GM18517 (cell line): ENCODE measurements around the gene ZNF512B.

Source experiments
- ATAC-seq: cut with Tn5 transposase; IDR thresholded peaks from one replicate; pipeline ENCODE4 v1.9.1; 2021; ENCODE audit warnings: mild to moderate bottlenecking, moderate library complexity; ENCODE audit not compliant: unreplicated experiment

Gene ZNF512B

DNA sequence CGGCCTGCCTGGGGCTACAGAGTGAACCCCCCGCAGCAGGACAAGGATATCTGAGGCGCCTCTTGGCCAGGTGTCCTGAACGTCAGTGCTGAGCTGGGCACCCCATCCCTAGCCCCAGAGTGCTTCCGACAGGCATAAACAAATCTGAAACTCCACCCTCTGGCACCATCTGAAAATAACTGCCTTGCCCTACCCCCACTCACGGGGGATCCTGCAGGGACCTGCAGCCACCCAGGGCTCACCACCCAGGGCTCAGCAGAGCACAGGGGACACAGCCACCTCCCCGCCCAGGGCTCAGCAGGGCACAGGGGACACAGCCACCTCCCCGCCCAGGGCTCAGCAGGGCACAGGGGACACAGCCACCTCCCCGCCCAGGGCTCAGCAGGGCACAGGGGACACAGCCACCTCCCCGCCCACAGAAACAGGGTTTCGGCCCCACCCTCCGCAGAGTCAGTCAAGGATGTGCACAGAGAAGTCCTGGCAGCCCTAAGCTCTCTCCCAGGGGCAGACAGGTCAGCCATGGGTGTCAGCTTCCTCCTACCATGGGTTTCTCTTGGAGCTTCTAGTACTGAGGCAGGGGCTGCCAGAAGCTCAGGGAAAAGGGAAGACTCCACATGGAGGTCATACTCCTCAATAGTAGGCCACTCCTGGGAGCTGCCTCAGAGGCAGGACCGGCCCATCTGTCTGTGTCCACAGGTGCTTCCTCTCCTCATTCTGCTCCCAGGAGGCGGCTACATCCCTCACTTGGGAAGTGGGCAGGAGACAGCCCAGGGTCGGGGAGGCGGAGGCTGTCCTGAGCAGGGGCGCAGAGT lies 18.1 kb downstream of the ZNF512B start:
- ATAC-seq: no peak

DNA sequence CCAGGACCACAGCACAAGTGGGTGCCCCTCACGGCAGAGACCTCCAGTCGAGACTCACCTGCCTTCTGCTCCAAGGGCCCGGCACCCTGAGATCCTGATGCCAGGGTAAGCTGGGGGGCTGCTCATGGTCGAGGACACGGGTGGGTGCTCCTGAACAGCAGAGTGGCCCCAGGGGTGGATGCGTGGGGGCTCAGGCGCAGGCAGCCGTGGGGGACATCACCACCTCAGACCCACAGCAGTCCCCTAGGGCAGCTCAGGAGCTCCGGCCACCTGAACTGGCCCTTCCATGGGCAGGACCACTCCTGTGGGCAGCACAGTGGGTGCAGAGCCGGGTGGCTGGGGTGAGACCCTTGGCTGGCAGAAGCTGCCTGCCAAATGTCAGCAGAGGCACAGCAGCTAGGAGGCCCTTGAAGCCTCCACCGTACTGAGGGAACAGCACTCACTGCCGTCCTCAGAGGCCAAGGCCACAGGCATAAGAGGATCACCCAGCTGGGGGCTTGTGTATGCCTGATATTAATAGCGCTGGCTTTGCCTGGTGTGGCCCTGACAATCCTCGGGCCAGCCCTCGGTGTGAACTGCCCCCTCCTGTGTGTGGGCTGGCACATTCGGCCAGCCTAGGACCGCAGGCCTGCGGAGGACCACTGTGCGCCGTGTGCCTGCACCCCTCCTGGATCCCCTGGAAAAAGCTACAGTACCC lies 18.9 kb downstream of the ZNF512B start:
- ATAC-seq: no peak

DNA sequence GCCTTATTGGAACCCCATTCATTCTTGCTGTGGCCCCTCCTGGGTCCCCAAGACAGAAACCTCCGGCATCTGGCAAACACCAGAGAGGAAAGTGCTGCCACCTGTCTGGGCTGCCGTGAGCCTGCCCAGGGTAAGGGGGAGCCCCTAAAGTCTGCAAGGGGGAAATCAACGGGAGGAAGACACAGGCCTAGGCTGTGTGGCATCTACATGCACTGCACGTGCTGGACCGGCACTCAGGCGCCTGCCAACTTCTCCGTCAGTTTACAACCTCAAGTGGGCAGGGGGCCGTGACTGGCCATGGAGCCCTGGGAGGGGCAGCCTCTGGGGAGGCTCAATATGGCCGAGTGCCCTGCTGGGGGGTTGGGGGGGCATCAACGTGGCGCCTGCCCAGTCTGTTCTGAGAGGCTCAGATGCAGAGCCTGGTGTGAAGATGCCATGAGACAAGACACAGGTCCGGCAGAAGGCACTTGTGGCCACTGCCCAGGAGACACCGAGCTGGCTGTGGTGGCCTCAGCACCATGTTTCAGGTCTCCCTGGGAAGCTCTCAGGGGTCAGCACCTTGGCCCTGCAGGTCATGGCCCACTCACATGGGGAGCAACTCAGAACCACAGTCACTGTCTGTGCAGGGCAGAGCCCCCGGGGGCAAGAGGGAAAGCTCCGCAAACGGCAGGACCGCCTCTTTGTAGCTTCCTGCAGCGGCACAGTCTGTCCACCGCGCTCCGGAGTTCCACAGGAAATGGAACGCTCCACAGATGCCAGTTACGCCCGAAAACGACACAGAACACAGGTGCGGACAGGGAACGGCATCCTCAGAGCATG lies 21.9 kb downstream of the ZNF512B start:
- no peak for ATAC-seq

DNA sequence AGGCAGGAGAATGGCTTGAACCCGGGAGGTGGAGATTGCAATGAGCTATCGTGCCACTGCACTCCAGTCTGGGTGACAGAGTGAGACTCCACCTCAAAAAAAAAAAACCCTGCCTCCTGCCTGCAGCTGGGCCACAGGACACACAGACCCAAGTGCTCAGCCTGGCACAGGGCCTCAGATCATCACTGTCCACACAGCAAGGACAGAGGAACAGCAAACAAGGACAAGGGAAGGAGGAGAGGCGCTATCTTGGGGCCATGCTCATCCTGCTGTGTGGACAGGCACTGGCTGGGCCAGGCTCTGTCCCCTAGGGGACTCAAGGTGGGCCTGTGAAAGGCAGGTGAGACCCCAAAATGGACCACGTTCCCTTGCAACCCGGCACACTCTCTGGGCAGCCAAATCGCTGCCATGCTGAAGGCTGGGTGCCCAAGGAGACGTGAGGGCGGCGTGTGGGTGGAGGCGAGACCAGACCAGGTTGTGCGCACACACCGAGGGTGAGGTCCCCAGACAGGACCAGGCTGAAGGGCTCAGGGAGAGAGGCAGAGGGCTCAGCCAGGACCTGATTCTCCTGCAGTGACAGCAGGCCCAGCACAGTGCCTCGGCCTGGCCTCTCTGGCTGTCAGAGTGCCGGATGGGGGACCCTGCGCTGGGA lies 22.6 kb downstream of the ZNF512B start:
- ATAC-seq: no peak

DNA sequence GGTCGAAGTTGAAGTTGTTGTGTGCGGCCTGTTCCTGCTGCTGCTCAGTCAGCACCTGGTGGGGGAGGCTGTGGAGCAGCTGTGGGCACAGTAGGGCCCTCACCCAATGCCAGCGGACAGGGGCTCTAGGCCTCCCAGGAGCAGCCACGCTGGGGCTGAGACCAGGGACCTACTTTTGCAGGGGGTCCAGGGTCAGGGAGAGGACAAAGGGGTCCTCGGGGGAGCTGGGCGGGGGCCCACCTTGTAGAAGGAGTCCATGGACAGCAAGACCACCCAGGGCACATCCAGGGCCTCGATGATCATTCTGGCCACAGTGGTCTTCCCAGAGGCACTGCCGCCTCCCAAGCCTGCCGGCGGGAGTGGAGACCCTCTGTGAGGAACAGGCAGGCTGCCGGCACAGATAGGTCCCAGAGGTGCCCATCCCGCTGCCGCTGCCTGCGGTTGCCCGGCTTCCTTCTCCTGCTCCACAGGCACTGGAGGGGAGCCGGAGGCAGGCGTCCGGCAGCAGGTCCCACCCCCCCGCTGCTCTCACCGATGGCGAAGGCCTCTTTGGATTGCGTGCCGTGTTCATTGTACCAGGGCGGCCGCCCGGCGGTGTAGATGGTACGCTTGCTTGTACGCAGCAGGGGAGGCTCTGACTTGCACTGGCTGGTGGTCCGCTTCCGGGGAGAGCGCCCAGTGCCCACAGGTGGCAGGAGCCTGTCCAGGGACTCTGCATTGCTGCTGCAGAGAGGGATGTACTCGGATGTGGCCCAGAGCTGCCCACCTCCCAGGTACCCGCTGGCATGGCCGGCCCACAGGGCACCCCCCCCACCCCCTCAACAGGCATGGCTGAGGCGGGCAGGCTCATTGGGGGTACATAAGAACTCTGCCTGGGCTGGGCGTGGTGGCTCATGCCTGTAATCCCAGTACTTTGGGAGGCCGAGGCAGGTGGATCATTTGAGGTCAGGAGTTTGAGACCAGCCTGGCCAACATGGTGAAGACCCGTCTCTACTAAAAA lies 23.5 kb downstream of the ZNF512B start:
- no peak for ATAC-seq

DNA sequence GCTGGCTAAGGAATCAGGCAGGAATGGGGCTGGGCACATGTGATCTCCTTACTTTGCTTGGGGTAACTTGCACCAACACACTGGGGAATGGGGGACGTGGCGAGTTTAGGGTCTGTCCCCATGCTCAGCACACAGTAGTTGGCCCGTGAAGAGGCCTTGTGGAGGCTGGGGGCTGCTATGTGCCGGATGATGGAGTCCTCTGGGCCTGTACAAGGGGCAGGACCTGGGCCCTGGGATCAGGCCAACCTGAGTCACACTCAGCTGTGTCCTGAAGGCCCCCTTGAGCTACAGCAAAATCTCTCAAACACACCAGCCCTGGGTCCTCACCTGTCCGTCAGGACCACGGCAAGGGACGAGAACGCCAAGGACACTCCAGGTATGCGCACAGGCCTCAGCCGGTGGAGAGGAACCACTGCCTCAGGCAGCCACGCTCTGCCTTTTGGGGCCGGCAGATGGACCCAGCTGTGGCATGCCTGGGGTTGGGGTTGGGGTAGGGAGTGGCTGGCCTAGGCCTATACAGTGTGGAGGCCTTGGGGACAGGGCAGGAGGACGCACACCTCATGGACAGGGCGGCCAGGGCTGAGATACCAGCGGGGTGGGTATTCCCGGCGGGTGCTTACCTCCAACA lies 24.6 kb downstream of the ZNF512B start:
- no peak for ATAC-seq

DNA sequence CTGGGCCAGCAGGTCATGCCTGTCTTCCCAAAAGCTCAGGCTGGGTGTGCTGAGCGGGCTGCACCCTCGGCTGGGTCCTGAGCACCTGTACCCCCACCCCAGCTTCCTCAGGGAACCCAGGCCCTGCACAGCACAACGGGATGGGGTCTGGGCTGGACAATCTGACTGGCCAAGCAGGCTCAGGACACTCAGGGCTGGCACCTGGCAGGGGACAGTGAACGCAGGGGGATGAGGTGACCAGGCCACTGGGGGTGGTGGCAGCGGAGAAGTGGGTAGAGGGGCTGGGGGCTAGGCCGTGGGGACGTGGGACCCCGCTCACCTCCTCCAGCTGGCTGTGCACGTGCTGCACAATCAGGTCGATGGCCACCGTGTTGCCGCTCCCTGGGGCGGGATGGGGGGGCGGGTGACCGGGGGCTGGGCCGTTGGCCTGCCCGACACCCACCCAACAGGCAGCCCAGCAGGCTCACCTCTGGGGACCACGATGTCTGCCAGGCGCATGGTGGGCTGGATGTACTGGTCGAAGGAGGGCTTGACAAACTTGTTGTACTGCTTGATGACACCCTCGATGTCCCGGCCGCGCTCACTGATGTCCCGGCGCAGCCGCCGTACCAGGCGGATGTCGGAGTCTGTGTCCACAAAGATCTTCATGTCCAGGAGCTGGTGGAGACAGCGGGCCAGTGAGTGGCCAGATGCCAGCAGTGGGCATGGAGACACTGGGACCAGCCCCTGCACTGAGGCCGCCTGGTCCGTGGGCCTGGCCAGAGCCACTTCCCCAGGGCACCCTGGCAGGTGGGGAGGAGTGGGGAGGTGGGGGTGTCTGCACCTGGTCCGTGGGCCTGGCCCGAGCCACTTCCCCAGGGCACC lies 25.4 kb downstream of the ZNF512B start:
- no peak for ATAC-seq

DNA sequence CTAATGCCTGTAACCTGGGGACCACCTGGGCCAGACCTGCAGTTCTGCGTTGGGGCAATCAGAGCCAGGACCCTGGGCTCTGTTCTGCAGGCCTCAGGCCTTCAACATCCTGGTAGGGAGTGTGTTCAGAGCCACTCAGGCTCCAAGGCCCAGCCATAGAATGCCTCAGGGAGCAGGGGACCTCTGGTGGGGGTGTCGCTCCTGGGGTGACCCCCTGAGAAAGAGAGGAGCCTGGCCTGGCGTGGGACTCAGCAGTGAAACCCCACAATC lies 26.0 kb downstream of the ZNF512B start:
- no peak for ATAC-seq

DNA sequence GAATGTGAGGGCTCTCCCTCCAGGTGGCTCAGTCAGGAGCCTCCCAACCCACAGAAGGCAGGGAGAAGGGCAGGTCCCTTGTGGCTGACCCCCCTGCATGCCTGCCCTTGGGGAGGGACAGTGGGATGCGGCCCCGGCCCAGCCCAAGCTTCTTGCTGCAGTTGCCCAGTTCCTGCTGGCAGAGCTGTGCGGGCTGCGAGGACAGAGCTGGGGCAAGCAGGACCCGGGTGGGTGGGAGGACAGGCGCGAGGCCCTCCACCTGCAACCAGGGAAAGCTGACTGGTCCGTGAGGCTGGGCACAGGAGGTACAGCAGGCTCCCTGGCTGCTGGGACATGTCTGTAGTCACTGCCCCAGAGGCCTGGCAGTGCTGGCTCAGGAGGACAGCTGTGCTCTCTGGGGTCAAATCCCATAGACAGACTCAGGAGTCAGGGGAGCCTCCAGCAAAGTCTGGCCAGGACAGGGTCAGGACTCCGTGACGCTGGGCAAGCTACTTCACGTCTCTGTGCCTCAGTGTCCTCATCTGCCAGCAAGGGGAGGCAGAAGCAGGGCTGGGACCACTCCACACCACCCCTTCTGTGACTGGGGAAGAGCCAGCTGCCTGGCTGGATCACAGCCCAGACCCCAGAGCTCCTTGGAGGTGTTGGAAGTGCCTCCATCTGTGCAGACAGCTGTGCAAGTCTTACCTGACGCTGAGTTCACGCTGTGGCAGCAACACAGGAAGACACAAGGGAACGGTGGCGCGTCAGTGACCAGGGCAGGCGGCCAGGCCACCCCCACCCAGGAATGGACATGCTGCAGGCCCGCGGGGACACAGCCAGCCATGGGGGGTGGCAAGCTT lies 26.5 kb downstream of the ZNF512B start:
- no peak for ATAC-seq

DNA sequence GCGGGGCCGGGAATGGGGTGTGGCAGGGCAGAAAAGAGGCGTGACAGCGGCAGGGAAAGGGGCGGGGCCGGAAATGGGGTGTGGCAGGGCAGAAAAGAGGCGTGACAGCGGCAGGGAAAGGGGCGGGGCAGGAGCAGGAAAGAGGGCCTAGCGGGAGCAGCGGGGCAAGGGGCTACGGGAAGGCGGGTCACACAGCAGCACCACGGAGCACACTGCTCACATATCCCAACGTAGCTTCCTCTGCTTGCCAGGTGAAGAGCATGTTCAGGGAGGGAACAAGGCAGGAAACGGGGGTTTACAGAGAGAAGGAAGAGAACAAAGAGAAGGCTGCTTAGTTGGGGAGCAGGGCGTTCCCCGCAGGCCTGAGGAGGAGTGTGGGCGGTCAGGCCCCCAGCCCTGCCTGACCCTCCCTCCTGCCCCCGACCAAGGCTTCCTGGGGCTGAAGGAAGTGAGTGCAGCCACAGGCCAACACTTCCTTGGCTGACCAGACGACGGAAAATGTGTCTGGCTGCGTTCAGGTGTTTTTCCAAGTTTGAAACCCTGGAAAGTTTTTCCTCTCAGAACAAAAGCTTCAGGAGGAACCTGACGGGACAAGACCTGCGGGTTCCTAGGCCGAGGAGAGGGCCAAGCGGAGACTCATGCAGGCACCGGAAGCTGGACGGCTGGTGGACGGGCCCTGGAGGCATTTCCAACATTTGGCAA lies 27.3 kb downstream of the ZNF512B start:
- no peak for ATAC-seq

DNA sequence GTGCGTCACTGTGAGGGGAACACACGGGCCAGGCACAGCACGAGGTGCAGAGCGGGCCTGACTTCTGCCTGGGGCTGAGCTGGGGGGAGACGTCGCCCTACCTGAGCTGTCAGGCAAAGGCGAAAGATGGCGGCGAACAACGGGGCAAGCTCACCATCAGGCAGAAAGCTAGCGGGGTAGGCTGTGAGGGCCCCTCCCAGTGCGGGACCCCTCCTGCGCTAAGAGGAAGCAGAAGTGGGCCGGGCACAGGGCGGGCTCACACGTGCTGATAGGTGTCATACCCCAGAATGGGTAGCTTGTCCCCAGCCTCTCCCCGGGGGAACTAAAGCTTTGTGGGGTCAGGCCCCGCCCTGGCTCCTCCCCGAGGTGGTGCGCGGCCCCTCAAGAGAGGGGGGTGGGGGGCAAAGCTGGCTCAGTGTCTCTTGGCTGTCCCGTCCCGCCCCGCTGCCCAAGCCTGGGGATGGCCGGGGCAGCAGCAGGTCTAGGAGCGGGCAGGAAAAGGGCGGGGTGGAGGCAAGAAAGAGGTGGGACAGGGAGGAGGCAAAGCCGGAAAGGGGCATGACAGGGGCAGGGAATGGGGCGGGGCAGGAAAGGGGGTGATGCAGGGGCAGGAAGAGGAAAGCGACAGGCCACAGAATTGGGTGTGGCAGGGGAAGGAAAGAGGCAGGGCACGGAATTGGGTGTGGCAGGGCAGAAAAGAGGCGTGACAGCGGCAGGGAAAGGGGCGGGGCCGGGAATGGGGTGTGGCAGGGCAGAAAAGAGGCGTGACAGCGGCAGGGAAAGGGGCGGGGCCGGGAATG lies 28.2 kb downstream of the ZNF512B start:
- ATAC-seq: no peak

DNA sequence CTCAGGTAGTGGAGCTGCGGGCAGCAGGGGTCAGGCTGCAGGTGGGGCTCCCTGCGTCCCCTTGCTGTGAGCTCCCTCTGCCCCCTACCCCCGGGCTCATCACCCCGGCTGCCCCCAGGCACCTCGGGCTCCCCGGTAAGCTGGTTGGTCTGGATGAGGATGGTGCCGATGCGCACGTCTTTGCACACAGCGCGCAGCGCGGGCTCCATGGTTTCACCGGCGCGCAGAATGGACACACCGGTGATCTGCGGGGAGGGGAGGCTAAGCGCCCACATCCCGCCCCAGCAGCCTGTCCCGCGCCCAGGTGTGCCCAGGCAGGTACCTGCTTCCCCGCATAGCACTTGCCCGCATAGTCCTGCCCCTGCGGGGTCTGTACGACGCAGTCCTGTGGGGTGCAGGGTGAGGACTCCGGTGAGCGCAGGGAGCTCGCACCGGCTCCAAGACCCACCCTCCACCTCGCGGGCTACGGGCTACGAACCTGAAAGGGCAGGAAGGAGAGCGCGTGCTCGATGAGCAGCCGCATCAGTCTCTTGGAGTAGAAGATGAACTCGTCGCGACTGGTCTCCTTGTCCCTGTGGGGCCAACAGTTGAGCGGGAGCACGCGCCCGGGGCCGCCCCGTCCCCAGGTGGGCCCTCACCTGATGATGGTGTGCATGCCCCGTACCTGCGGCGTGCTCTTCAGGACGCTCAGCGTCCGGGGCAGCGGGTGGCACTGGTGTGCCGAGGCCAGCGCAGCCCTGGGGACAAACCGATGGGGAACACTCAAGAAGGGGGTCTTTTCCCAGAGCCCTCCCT lies 29.1 kb downstream of the ZNF512B start:
- no peak for ATAC-seq

DNA sequence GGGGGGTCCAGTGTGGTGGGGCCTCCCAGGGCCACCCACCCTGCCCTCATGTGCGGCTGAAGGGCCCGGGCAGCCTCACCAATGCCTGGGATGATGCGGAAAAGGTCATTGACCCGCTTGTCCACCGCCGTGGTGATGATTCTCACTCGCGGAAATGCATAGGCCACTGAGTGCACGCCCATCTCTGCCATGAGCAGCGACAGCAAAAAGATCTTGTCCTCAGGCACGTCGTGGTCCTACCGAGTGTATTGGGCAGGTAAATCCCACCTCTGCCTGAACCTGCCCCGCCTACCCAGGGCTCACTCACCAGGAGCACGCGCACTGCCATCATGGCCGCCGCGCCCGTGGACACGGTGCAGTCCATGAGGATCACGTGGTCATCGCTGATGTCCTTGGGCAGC lies 29.7 kb downstream of the ZNF512B start:
- ATAC-seq: no peak

DNA sequence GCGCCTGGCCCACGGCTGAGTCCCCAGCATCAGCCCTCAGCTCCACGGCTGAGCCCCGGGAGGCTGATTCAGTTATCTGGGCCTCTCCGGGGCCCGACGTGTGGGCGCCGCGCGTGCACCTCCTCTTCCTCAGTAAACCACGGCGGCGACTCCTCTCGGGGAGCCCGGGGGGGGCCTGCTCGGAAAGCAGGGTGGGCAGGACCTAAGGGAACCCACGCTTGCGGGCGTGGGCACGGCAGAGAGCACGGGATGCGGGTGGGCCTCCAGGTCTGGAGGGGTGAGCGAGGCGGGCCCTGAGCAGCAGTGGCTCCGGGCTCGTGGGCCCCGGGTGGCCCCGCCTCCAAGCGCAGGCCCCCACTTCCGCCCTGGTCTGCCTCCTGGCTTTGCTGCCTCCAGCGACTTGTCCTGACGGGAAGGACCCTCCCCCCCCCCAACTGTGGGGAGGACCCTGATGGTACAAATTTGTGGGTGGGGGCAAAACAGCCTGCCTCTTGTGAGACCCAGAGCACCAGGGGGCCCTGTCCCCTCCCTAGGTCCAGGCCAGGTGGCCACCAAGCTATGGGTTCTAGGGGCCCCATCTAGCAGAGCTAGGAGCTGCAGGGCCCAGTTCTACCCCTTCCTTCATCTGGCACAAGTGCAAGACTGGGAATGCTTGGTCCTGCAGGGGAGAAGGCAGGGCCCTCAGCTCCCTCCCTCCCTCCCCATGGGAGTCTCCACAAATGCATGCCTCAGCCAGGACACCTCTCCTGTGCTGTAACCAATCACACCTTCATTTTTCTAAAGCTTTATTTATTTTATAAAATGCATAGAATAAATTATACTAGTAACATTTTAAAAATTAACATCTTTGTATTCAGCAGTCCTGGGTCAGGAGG lies 30.4 kb downstream of the ZNF512B start:
- ATAC-seq: no peak

DNA sequence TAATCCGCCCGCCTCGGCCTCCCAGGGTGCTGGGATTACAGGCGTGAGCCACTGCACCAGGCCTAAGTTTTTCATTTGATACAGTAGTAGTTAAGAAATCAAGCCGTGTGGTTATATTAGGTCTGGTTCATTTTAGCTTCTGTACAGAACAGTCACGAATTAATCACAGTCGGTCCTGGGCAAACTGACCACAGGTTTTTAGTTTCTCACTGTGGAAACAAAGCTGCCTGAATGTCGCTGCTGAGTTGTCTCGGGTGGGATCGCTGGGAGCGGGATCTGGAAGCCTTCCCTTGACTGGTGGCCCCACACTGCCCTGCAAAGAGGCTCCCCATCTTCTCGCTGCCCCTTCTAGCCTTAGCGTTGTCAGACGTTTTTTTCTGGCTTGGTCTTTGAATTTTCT lies 32.1 kb downstream of the ZNF512B start:
- no peak for ATAC-seq
